DOHH2 (cell line): ENCODE measurements around the gene TSPAN14.

Source experiments
- EZH2phosphoT487 ChIP-seq: fragments of 200-600 bp; sonication (generic); IDR thresholded peaks from 2 replicates; pipeline ENCODE4 v1.6.1; 2017; ENCODE audit warnings: borderline replicate concordance, mild to moderate bottlenecking, antibody characterized with exemption, low read length, moderate library complexity, mixed read lengths
- TF ChIP-seq, protein P1 (sequence below): fragments of 200-600 bp; sonication (generic); IDR thresholded peaks from one replicate; pipeline ENCODE4 v1.5.1; 2014; ENCODE audit warnings: antibody characterized with exemption, mild to moderate bottlenecking, low read depth, low read length; ENCODE audit not compliant: poor library complexity, severe bottlenecking

GRCh38 chr10:80485946-80486764 lies 32.0 kb downstream of the TSPAN14 start:
- TF ChIP-seq, protein P1, sequence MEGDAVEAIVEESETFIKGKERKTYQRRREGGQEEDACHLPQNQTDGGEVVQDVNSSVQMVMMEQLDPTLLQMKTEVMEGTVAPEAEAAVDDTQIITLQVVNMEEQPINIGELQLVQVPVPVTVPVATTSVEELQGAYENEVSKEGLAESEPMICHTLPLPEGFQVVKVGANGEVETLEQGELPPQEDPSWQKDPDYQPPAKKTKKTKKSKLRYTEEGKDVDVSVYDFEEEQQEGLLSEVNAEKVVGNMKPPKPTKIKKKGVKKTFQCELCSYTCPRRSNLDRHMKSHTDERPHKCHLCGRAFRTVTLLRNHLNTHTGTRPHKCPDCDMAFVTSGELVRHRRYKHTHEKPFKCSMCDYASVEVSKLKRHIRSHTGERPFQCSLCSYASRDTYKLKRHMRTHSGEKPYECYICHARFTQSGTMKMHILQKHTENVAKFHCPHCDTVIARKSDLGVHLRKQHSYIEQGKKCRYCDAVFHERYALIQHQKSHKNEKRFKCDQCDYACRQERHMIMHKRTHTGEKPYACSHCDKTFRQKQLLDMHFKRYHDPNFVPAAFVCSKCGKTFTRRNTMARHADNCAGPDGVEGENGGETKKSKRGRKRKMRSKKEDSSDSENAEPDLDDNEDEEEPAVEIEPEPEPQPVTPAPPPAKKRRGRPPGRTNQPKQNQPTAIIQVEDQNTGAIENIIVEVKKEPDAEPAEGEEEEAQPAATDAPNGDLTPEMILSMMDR, result no peak
- TF ChIP-seq EZH2phosphoT487, result no peak
